ENCODE results near the gene PI4K2B. TPM values are rescaled to one million over a fixed set of nuclear protein-coding genes. Genes with fewer than 3 reads are reported as not detected.

Gene PI4K2B
- total and polyA plus RNA-seq, 10 of the 15 experiments (the other 5 are each of a cell fraction or from before 2014, with no cell fraction given) = 12.9 to 55.3 (median 40.7) TPM

GRCh38 chr4:25308306-25308705, 74.5 kb downstream of the PI4K2B start:
- POLR2A ChIA-PET = no interaction called here

GRCh38 chr4:25308761-25309160, 74.9 kb downstream of the PI4K2B start:
- DNase-seq (ENCODE audit: low read depth, low spot score) (no peak), ATAC-seq (no peak), FAIRE-seq (no peak)
- H3K27me3 ChIP-seq (replicated peaks in 1 of 2; ENCODE audit: control insufficient read depth in 2 of 2, insufficient read depth in 2 of 2, low read length in 1 of 2) = no peaks in the 10 kb centered on the region
- BruUV-seq (replicated peaks) = no TSS peak
- 95% methylated on average over 7 of the region's 7 CpGs for WGBS (ENCODE audit: insufficient coverage, insufficient replicate concordance, low lambda C conversion rate, missing lambda C conversion rate)
- SMC1A ChIA-PET (ENCODE audit: uncharacterized antibody, unreplicated experiment) = no interaction called here
- peaks cover 9% of the 10 kb centered on the region for H3K79me2 ChIP-seq (ENCODE audit: control insufficient read depth, insufficient read depth, low read length)
- RAD21 ChIA-PET (ENCODE audit: unreplicated experiment) = no interaction called here
- CTCF ChIA-PET = no interaction called here
- peaks cover 24% of the 10 kb centered on the region for H3K4me1 ChIP-seq (ENCODE audit: control insufficient read depth, insufficient read depth, low read length)
- H3K9me3 ChIP-seq (replicated peaks; ENCODE audit: control insufficient read depth, insufficient read depth, low read length) = 0 out of 3 replicates have a peak, but pooled peaks cover 2% of the 10 kb centered on the region
- H3K4me3 ChIP-seq = no peak overlapping the region
- in situ Hi-C loops (cut with MboI) (no loop called here), intact Hi-C loops (cut with micrococcal nuclease; ENCODE audit: unreplicated experiment) (no loop called here)
- H3K36me3 ChIP-seq (ENCODE audit: control insufficient read depth in 2 of 2, insufficient read depth in 2 of 2, low read length in 1 of 2) = no peaks in the 10 kb centered on the region
- H3K27ac ChIP-seq (ENCODE audit: control insufficient read depth, insufficient read depth) = 0 out of 2 replicates have a peak overlapping the region, but pooled peaks have one; percentile 4
- H4K20me1 ChIP-seq (ENCODE audit: control insufficient read depth, insufficient read depth) = no peaks in the 10 kb centered on the region
- H3K4me2 ChIP-seq (ENCODE audit: control insufficient read depth, insufficient read depth) = no peak overlapping the region
- no peak overlapping the region for H3K9ac ChIP-seq (ENCODE audit: control insufficient read depth, insufficient read depth, low read length)
- H2AFZ ChIP-seq (ENCODE audit: control insufficient read depth, low read depth, low read length) = no peak overlapping the region
- POLR2A ChIA-PET = interaction anchor here (0.5 to 0.7 kb wide), 2 partner anchors 37 to 73 kb away, joined by 3 to 5 read pairs; no protein-coding TSS in a partner anchor
- TF ChIP-seq HDAC6 (IDR thresholded peaks at IDR 0.05; ENCODE audit: unreplicated experiment) (no peak), IKZF2 (IDR thresholded peaks at IDR 0.05) (no peak), HDGF (IDR thresholded peaks at IDR 0.05) (no peak), SUPT20H (IDR thresholded peaks at IDR 0.05; ENCODE audit: borderline replicate concordance, control insufficient read depth, low read depth, low read length) (no peak), STAT1 (conservative IDR thresholded peaks at IDR 0.05) (no peak), MTA2 (IDR thresholded peaks at IDR 0.05; ENCODE audit: low read depth) (no peak), FOXM1 (IDR thresholded peaks at IDR 0.05; ENCODE audit: low read depth, low read length) (no peak), IRF5 (IDR thresholded peaks at IDR 0.05; ENCODE audit: borderline replicate concordance) (no peak), RCOR1 (conservative IDR thresholded peaks at IDR 0.05; ENCODE audit: low read depth, low read length) (no peak), ZBED1 (IDR thresholded peaks at IDR 0.05; ENCODE audit: borderline replicate concordance) (no peak), CTCF (IDR thresholded peaks at IDR 0.05 in 2 of 3, conservative IDR thresholded peaks at IDR 0.05 in 1 of 3; ENCODE audit: control insufficient read depth in 2 of 3, extremely low read depth in 1 of 3, insufficient read depth in 1 of 3, low read depth in 3 of 3, low read length in 3 of 3) (no peak)

More at GRCh38 chr4:25308306-25308705, 74.5 kb downstream of the PI4K2B start:
- 0% methylated on average over 2 of the region's 2 CpGs for WGBS (ENCODE audit: insufficient coverage, insufficient replicate concordance, low lambda C conversion rate, missing lambda C conversion rate)
- no peak overlapping the region for H3K4me3 ChIP-seq
- H3K27me3 ChIP-seq (replicated peaks in 1 of 2; ENCODE audit: control insufficient read depth in 2 of 2, insufficient read depth in 2 of 2, low read length in 1 of 2) = no peaks in the 10 kb centered on the region
- CTCF ChIA-PET = no interaction called here
- H4K20me1 ChIP-seq (ENCODE audit: control insufficient read depth, insufficient read depth) = no peaks in the 10 kb centered on the region
- H3K9me3 ChIP-seq (replicated peaks; ENCODE audit: control insufficient read depth, insufficient read depth, low read length) = 0 out of 3 replicates have a peak, but pooled peaks cover 2% of the 10 kb centered on the region
- intact Hi-C loops (cut with micrococcal nuclease; ENCODE audit: unreplicated experiment) (no loop called here), in situ Hi-C loops (cut with MboI) (no loop called here)
- H3K4me2 ChIP-seq (ENCODE audit: control insufficient read depth, insufficient read depth) = no peak overlapping the region
- no peak overlapping the region for H3K9ac ChIP-seq (ENCODE audit: control insufficient read depth, insufficient read depth, low read length)
- no peak overlapping the region for H3K27ac ChIP-seq (ENCODE audit: control insufficient read depth, insufficient read depth)
- no TSS peak for BruUV-seq (replicated peaks)
- FAIRE-seq = peak; percentile 57
- RAD21 ChIA-PET (ENCODE audit: unreplicated experiment) = no interaction called here
- SMC1A ChIA-PET (ENCODE audit: uncharacterized antibody, unreplicated experiment) = no interaction called here
- TF ChIP-seq E2F4 (IDR thresholded peaks at IDR 0.05; ENCODE audit: low read depth, low read length) (no peak), SPI1 (IDR thresholded peaks at IDR 0.05; ENCODE audit: borderline replicate concordance, insufficient read depth, low read depth, low read length) (peak; percentile 71; the same call in 1 of the 2 replicates)
- DNase-seq (ENCODE audit: low read depth, low spot score) = no peak
- ATAC-seq = no peak
- peak overlapping the region; percentile 42 for H2AFZ ChIP-seq (ENCODE audit: control insufficient read depth, low read depth, low read length)
- H3K79me2 ChIP-seq (ENCODE audit: control insufficient read depth, insufficient read depth, low read length) = peaks cover 6% of the 10 kb centered on the region
- H3K36me3 ChIP-seq (ENCODE audit: control insufficient read depth in 2 of 2, insufficient read depth in 2 of 2, low read length in 1 of 2) = no peaks in the 10 kb centered on the region
- peaks cover 24% of the 10 kb centered on the region for H3K4me1 ChIP-seq (ENCODE audit: control insufficient read depth, insufficient read depth, low read length)
